HTR-8/SVneo (cell line): ENCODE measurements around the gene GALNT4.

Experiments used
- DNase-seq: peaks from one replicate; pipeline ENCODE4 v3.0.0; 2011; ENCODE audit warnings: low spot score, mixed read lengths; ENCODE audit not compliant: insufficient read length
- FAIRE-seq: peaks from 2 replicates; lab custom pipeline; 2011; peaks lifted over from hg19 to GRCh38; lab: Jason Lieb, UNC

GALNT4 gene

DNA sequence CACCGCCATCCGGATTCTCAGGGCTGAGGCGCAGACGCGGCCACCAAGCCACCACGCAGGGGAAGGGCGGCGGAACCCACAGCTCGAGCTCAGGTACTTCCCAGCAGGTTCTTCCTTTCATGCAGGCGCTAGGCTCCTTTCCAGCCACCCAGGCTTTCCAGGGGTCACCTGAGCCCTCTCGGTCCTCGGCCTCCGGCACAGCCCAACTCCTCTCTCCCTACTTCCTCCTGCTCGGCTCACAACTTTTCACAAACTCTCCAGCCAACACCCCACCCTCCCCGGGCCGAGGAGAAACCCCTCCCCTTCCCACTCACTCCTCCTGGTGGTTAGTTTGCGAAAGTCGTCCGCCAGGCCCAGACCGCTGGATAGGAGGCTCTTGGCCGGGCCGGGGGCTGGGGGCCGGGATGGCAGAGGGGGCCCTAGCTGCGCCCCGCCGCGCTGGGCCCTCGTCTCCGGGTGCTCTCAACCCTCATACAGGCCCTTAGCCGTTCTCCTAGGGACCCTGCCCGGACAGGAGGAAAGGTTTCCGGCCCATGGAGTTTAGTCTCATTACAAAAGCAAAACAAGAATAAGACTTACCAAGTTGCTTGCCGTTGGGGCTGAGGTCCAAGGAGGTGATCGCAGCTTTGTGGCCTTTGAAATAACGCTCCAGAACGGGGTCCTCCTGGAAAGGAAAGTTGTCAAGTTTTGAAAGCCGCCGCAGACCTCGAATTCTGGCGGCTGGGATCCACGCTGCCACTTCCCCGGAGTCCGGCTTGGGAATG is at the start of gene GALNT4:
Gene GALNT4, minus strand, starts transcription at position 256 of the 764 bp plus-strand sequence. Its CDS starts 247 bp downstream, at position 9.
- FAIRE-seq: no peak

DNA sequence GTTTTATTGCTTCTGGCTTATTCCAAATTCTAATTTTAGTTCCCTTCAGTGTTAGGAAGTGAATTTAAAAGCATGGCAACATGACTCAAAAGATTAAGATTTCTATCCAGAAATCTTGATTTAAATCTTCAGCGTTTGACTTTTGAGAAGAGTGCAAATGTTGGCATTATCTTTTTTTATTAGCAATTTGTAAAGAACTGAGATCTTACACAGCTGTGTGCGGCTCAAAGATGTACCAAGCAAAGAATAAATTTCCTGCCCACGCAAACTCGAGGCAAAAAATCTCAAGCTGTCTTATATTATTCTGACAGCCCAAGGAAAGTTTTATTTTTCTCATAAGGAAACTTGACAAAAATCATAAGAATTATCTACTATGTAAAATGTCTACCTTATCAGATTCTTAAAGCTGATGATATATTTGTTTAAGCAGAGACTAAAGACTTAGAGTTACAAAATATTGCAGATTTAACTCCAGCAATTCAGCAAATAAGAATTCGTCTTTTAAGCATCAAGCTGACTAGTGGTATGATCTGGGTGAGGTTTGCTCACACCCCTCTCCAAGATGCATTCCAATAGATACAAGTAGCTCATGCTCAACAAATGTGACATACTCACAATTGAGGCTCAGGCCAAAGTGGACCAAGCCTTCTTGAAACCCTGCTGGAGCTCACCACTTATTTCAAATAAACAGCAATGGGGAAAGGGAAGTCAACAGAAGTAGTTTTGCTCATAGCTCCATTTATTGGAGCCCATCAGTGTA is 48.6 kb upstream of the GALNT4 start:
- no peak for FAIRE-seq
- DNase-seq: no peak

More for the DNA sequence above, at the start of gene GALNT4:
- peak; percentile 88 for DNase-seq

DNA sequence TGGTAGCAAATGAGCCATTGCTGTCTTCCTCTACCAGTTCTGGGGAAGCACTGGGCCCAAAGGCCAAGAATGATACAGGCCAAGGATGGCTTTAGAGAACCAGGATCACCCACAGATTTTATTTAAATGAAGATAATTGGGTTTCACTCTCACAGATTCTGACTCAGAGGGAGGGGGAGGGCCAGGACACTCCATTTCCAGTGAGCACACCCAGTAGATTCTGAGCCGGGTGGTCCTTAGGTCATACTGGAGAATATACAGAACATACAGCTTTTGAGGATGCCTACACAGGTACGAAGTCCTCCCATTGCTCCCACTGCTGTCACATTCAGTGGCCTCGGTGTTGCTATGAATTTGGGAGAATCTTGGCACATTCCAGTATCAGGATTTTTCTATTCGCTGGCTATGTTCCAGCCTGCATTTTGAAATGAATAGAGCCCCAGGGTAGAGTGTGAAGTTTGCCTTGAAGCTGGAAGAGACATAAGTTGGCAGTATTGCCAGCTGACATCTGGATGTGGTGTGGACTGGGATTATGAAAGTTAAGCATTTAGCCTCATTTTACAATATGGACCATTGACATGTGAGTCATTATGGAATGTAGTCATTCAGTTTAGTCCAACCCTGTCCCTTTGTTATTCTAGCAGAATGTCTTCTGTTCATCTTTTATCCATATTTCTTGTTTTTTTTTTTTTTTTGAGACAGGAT is 47.0 kb upstream of the GALNT4 start:
- DNase-seq (peak; percentile 25), FAIRE-seq (no peak)

DNA sequence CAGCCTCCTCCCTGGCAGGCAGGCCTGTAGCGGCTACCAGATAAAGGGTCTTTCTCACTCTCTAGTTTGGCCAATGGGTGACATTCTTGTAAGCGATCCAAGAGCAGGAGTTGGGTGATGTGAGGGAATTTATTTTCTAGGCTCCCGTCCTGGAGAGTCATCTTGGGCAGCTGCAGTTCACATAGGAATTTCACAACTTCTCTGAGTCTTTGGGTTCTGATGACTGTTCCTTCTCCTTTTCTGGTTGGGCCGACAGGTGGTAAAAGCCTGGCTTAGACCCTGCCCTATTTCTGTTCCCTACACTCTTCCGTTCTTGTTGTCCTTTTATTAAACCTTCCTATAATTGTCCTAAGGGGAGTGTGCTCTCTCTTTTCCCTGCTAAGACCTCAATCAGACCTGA is 43.9 kb upstream of the GALNT4 start:
- no peak for FAIRE-seq
- DNase-seq: no peak

DNA sequence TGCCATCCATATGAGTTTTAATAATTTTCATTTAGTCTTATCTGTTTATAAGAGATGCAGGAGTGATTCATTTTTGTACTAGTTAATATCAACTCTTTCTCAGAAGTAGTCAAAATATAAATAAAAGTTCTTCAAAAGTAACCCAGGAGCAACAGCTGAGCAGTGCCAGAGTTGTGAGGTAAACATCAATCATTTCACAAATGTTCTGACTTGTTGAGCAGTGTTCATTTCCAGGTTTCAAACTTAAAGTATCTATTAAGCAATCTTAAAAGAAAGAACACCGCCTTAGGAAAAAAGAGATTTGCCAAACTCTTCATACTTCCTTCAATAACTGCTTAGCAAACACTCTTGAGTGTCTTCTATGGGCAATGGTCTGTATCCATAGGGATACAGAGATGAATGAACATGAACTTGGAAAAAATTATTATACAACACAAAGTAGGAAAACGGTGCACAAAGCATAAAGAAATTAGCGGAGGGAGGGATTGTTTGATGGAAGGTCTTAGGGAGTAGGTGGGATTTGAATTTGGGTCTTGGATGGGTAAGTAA is 43.2 kb upstream of the GALNT4 start:
- DNase-seq (no peak), FAIRE-seq (no peak)

DNA sequence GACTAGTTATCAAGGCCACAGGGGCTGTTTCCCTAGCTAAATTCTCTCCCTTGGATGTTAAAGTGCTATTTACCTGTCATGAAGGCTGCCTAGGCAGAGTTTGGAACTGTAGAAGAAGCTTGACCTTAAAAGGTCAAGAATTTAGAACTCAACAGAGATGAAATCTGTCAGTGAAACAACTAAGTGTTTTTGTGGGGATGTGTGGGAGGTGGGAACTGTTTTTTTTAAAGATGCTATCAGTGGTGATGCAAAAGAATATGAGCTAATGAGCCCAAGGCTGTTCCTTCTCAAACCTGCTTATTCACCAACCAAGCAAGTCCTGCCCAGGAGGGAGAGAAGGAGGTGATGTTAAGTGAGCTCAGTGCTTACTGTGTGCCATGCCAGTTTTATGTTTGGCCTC is 42.0 kb upstream of the GALNT4 start:
- DNase-seq (no peak), FAIRE-seq (peak; percentile 42)

DNA sequence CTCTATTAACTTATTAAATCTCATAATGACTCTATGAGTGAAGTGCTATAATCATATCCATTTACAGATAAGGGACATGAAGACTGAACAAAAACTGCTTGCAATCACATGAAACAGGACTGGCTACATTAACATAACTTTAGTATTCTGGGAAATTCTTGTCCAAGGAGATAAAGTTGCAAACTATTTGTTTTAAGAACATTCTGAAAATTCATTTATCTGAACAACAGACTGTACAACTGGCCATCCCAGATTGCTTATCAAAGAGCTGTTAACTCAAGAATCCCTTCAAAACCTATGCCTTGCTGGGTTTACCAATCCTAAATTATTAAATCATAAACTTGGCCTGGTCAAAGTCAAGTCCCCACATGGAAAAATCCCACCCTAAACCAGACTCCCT is 40.4 kb upstream of the GALNT4 start:
- FAIRE-seq: no peak
- DNase-seq: no peak

DNA sequence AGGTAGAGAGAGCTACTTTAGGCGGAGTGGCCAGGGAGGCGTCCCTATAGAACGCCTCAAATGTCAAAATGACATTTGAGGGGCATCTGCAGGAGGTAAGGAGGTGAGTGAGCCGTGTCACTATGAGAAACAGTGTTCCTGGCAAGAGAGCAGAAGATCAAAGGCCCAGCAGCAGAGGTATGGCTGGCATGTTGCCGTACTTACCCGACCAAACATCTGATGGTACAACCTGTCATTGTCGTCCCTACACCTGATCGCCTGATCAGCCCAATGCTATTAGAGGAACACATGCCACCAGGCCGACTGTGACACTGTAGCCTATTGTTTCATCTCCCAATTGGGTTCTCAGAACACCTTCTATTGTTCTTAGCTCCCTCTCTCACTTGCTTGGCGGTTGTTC is 35.2 kb upstream of the GALNT4 start:
- FAIRE-seq: no peak

DNA sequence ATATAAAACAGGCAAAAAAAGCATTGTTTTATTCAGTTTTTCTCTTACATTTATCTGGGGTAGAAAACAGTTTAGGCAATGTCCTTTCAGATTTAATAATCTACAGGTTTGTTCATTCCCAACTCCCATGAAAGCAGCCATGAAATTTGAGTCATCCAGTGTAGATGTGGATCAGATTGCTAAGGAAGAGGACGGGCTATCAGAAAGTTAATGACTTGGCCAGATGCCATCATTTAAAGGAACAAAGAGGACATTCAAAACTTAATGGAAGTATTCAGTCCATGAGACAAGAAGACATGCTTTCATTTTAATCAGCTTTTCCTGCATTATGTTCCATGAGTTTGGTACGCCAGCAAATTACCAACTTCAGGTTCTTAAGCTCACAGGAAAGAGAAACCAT is 32.4 kb upstream of the GALNT4 start:
- DNase-seq: no peak
- FAIRE-seq: no peak

More for the DNA sequence above, 35.2 kb upstream of the GALNT4 start:
- no peak for DNase-seq

DNA sequence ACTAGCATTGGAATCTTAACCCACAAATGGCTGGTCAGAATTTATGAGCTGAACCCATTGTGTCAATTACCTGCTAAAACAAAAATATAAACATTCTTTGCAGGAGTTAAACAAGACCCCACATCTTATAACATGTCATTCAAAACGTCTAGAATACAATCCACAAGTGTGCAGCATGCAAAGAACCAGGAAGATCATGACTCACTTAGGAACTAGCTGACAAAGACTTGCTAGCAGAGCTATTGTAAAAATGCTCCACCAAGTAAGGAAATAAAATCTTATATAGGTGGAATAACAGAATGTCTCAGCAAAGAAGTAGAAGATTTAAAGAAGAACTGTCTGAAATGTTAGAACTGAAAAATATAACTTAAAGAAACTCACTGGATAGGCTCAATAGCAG is 27.8 kb upstream of the GALNT4 start:
- no peak for FAIRE-seq
- DNase-seq: no peak

DNA sequence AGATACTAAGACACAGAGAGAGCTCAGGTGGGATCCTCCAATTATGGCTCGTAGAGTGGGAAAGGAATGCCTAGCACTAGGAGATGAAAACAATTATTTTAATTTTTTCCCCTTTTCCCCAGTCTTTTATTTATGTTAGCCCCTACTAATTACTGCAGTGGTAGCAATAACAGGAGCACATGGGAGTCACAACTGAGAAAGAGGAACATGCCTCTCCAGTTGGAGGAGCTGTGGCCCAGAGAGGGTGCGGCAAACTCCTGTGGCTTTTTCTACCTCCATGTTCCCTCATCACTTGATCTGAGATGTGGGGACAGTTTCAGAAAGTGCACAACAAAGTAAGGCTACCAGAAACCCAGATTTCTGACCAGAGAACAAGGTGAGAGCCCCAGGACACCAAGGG is 27.2 kb upstream of the GALNT4 start:
- FAIRE-seq: no peak

DNA sequence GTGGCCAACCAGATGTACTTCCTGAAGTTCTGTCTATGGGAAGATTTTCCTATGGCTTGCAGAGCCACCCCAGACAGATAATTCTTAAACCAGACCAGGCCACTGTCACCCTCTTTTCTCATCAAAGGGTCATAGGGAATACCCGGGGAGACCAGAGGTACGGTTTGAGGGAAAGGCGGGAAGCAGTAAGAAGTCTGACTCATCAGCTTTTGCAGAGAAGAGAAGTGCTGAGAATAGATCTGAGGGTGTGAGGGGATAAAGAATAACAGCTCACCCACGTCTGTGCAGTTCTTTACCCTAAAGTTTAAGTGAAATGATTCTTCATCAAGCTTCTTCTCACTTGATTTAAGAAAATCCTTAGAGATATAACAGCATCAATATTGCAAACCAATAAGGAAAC is 22.5 kb upstream of the GALNT4 start:
- DNase-seq (no peak), FAIRE-seq (no peak)

More for the DNA sequence above, 27.2 kb upstream of the GALNT4 start:
- DNase-seq: no peak

DNA sequence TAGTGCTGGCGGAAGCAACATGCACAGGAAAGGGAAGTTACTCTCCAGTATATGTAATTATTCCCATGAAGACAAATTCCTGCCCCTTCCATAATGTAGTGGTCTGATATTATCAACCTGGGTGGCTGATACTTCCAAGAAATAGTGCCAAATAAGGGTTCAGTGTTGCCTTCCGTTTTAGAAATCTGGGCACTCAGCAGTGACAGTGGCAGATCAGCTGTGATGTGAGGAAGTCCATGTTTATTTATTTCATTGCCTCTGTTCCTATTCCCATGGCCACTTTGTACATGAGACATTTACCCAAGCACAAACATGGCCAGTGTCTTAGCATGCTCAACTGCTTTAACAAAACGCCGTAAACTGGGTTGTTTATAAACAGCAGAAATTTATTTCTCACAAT is 21.6 kb upstream of the GALNT4 start:
- no peak for FAIRE-seq
- DNase-seq: no peak

DNA sequence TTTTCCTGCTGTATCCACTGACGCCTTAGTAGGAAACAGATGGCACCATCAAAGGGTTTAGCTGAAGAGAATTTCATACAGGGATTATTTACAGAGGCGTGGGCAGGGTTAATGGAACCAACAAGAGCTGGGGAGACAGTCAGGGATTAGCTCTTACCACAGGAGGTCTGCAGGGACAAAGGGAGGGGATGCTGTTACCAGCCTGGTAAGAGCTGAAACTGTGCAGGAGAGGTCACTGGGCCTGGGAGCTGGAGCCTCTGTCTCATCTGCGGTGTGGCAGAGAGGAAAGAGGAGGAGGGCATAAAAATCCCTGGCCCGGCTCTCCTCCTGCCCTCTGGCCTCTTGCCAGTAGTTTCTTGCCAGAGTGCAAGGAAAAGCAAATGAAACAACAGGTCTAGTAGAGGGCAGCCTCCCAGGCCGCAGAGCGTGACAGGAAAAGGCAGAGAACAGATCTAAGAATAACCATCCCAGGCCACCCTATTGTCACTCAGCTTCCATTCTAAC is 20.1 kb upstream of the GALNT4 start:
- DNase-seq: no peak

DNA sequence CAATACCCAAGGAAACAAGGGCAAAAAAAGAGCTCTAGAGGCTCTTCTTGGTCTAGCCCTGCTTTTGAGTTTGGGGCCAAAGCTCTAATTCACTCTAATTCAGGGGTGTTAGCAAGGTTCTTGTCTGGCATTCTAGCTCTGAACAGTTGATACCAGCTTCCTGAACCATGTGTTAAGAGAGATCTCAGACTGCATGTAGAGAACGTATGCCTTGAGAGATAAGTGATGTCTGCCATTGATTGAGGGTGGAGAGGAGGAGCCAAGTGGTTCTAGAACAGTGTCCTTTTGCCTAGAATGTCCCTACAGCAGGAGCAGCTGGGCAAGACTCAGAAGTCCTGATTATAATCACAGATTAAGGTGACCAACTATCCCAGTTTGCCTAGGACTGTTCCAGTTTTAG is 19.4 kb upstream of the GALNT4 start:
- DNase-seq: no peak
- no peak for FAIRE-seq

More for the DNA sequence above, 20.1 kb upstream of the GALNT4 start:
- FAIRE-seq: no peak

DNA sequence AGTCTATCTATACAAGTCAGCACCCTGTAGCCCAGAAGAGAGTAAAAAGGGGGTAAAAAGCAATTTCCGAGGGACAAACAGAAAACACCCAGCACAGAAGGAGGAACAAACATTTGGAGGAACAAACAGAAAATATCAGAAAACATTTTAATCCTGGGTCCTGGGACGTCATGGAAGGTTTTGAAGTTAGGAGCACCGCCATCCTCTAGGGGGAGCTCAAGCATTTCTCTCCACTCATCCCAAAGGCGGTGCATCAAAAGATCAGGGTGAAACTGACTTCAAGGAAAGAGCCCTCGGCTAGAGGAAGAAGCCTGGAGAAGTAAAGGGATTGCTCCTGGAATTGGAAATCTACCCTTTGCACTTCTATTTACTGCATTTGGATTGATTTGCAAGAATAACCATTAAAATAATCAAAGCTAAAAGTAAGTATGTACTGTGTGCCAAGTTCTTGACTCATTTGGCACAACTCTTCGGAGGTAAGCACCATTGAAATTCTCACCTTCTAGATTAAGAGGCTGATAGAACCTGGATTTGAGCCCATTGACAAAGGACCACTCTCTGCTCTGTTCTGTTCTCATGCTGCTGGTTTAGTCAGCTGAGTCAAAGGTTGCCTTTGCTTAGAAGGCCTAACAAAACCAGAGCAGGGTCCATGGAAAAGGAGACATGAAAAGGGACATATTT is 18.5 kb upstream of the GALNT4 start:
- FAIRE-seq: no peak

DNA sequence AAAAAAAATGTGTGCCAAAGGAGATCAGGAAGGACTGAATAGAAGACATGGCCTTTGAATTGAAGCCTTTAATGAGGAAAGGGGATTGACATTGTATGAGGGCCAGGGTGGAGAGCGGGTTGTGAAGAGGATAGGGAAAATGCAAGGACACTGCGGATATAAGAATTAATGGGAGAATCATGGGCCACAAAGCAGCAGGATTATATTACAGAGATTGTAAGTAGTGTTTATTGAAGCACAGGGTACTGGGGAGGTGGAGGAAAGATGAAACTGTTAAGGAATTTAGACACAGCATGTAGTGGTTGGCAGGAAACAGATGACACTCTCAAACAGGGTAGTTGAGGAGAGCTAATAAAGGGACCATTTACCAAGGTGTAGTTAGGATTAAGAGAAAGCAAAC is 17.6 kb upstream of the GALNT4 start:
- no peak for DNase-seq
- no peak for FAIRE-seq

More for the DNA sequence above, 18.5 kb upstream of the GALNT4 start:
- peak; percentile 67 for DNase-seq

DNA sequence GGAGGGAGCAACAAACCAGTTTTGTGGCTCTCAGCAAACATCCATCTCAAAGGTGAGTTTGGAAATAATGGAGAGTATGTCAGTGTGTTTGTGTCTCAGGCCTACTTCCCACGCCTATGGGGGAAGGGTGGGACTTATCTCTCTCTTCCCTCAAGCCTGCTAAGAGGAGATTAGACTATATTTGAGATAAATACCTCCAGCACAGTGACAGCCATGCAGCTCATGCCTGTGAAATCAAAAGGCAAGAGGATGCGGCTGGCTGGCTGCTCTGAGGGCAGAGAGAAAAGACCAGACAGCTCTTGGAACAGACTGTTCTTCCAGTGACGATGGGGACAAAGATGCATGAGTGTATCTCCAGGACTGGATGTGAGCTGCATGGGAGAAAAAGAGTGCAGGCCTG is 16.0 kb upstream of the GALNT4 start:
- DNase-seq: no peak
- no peak for FAIRE-seq

DNA sequence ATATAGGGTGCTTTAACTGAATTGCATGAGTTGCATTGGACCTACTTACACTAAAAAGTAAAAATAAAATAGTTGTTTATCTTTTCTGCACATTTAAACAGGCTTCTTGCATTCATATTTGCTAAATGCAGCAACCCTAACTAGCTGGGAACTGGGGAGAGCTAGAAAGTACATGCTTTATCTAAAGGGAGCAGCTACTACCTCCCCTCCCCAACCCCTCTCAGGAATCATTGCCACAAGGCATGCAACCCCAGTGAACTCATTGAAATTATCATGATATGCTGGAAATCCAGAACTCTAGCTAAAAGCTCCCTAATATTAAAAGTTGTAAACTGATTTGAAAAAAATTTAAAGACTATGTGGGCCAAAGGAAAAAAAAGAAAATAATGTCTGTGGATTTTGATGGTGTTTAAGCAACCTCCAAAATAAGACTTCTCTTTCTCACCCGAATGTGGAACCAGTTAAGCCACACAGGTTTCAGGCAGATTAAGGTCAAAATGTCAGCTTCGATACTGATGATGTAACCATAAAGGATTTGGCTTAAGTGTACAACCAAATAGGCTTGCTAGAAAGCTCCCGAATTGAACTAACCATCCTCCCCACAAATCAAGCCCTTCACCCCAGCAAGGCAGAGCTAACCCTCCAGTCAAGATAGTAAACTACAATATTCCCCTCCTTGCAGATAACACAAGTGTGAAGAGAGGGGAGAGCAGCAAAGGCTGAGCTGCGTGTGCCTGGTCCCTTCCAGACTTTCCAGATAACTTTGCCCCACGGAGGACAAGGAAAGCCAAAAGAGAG is 15.0 kb upstream of the GALNT4 start:
- no peak for DNase-seq

More for the DNA sequence above, 15.0 kb upstream of the GALNT4 start:
- no peak for FAIRE-seq
